Fibroblast of the conjunctiva (primary cell): Measurements from ENCODE around the gene TTC21B.
"Not testable (repeated sequence)": the region's sequence is repeated elsewhere in the genome, so short reads cannot be mapped to it uniquely, and the experiment has no call there.

Experiments
- DNase-seq: peaks from one replicate; pipeline ENCODE4 v3.0.0-alpha.2; 2010; ENCODE audit warnings: low read depth

Gene TTC21B

DNA sequence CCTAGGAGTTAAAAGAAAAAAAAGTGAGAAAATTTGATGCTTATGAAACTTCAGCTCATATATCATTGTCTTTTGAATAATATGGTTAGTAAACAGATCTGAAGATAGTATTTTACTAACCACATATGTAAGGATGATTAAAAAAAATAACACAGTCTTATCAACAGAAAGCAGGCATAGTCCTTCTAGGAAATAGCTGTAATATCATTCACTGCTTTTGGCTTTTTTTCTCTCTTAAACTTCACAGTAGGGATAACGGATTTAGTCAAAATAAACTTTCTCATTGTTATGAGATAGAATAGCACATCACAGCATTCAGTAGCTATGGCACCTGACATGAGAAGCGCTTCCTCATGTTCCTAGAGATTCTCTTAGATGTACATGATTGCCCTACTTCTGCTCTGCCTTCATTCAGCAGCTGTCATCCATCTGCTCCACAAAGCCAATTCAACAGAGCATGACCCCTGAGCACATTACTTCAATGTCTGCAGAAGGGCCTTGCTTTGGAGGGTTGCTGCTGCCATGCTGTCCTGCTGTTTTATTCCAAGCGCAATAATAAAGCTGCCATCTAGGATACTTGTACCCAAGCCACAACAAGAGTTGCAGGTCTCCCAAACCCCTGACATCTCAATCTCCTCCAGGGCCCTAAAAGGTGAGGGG, 67.0 kb downstream of the TTC21B start:
- DNase-seq: no peak

DNA sequence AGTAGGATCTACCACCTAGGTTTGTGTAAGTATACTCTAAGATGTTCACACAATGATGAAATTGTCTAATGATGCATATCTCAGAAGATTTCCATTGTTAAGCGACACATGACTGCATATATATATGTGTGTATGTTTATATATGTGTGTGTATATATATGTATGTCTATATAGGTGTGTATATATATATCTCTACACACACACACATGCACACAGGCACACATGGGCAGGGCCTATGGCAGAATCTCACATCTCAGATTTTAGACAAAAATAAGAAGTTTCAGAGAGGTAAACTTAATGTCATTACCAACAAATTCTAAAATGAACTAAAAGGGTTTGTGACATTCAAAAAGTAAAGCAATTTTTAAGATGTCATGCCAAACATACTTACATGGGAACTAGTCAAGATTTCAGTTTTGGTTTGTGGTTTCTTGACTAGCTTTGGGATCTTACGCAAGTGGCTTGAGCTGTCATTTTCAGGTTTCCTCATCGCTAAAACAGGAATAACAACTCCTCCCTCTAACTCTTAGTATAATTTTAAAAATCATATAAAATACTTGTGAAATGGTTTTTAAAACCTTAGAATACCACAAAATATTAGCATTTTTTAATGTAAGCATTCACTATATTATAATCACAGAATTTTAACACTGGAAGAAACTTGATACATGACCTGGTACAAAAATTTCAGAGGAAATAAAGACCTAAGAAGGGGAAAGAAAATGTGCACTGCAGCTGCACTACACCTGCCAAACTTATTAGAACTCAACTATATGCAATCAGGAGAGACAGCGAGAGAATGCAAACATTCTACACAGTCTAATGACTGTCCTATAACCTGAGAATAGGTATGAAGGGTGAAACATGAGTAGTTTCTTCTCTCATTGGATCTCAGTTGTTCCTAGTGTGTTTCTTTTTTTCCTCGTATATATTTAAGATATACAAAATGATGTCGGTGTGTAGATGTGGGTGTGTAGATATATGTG, 75.7 kb downstream of the TTC21B start:
- no peak for DNase-seq

DNA sequence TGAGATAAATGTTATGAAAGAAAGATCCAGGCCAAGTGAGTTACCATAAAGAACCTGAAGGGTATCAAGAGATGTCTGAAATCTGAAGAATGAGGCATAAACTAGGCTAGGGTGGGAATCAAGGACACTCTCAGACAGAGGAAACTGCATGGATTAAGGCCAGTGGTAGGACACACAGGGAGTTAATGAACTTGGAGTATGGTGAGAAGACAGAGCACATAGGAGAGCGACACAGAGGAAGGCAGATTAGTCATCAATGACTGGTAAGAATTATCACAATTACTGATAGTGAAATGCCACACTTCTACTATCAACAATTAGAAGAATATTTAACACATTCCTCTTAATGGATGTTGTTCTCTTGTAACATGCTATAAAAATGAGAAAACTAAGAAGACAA, 76.9 kb downstream of the TTC21B start:
- no peak for DNase-seq

DNA sequence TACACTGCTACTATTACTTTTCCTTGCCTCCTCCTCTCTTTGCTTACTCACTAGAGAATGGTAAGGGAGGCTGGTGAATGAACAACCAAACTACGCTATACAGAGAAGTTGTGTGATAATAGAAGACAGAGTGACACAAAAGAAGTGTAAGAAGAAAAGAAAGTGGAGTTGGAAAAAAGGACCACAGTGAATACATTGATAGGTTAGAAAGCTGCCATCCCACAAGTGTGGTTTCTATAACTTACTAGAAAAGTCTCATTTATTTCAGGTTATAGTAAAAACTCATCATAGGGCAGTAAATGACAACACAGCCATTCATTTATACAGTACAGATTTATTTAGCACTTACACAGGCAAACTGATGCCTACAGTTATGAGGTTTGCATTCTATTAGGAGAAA, 77.3 kb downstream of the TTC21B start:
- no peak for DNase-seq

DNA sequence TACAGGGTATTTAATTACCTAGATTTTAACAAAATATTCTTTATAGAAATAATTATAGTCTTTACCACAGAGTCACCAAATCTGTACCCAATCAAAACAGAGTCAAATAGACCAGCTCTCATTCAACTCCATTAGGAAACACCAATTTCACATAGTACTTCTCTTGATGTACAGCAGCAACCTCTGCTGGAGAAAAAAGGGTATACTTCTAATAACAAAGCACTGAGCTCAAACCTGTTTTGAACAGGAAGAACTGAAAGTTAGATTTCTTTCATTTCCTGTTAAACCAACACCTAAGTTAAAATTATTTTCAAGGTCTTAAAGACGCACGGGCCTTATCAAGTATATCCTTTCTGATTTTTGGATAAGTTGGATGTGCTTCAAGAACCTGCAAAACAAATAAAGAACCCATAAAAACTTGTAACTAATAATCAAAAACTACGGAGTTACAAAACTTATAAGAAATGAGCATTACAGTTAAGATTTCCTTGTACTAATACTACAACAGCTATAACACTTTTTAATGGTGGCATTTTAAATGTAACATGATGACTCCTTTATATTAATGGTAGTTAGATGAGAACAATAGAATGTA, 79.0 kb downstream of the TTC21B start:
- peak; percentile 51 for DNase-seq

GRCh38 chr2:165872101-165872791, 81.3 kb downstream of the TTC21B start:
- no peak for DNase-seq

DNA sequence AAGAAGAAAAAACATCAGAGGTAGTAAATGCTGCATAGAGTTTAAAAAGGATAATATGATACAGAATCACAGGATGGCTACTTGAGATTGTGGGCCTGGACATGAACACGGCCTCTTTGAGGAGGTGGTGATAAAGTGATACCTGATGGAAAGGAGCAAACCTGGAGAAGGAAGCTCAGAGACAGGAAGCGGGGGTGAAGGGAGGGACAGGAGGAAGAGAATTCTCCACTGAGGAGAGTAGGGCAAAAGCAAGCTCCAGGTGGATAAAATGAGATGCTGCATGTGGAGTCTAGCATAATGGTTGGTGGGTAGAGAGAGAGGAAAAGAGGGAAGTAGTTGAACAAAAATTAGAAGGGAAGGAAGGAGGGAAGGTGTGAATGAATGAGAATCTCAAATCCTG, 82.6 kb downstream of the TTC21B start:
- no peak for DNase-seq

GRCh38 chr2:165870346-165870745, 83.2 kb downstream of the TTC21B start:
- no peak for DNase-seq

DNA sequence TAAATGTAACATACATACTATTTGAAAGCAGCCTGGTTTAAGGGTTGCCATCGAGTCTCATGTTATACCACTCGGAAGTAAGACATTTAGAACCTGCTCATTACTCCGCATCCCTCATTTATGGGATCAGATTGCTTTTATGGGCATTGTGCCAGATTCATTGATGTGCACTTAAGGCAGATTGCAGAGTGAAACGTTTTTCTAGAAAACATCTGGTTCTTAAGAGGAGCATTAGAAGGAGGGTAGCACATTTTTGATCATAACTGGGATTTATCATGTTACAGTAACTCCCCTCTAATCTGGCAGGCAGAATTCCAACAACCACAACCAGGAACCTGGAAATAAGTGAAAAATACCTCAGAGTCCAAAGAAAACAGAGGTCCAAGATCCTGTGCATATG, 85.4 kb downstream of the TTC21B start:
- DNase-seq: peak; percentile 28

GRCh38 chr2:165864296-165864695, 89.3 kb downstream of the TTC21B start:
- DNase-seq: no peak

GRCh38 chr2:165863810-165864261, 89.7 kb downstream of the TTC21B start:
- DNase-seq: no peak

- not testable (repeated sequence) for DNase-seq
Observed at GRCh38 chr2:165861083-165861482, 92.5 kb downstream of the TTC21B start.

GRCh38 chr2:165859723-165860122, 93.9 kb downstream of the TTC21B start:
- not testable (repeated sequence) for DNase-seq

DNA sequence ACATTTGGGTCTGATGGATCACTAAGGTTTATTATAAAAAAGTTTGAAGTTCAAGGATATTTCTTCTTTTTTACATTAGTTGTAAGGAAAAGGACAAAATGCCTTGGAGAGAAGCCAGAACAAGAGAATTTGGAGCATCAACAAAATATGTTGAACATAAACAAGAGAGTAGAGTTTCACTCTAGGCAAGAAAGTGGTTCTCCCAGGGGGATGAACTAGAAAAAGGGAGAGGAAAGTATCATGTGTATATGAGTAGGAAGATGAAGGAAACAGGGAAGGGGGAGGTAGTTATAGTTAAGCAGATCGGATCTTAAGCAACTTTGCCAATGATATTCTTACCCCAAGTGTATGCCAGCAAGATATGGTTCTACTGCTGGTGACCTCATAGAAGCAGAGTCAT, 95.7 kb downstream of the TTC21B start:
- peak; percentile 68 for DNase-seq

- DNase-seq: no peak
Observed at GRCh38 chr2:165852394-165852793, 101.2 kb downstream of the TTC21B start.

DNA sequence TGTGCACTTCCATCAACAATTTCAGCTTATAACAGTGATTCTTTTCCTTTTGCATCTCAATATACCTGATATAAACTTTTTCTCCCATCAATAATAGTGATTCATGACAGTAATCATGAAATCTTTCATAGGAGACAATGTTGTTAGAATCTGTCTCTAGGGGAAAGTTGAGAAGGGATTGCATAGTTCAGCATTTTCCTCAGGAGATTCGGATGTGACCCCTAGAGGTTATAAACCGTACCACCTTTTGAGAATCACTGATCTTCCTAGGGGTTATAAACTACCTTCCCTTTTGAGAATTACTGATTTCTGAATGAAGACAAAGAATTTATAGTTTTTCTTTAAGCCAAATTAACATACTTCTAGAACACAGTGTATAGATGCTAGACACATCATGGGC, 106.6 kb downstream of the TTC21B start:
- DNase-seq: no peak

- DNase-seq: no peak
Observed at GRCh38 chr2:165846056-165846455, 107.5 kb downstream of the TTC21B start.

- no peak for DNase-seq
Observed at GRCh38 chr2:165844216-165844615, 109.4 kb downstream of the TTC21B start.

- no peak for DNase-seq
Observed at GRCh38 chr2:165843351-165843750, 110.2 kb downstream of the TTC21B start.

- DNase-seq: no peak
Observed at GRCh38 chr2:165840333-165840958, 113.1 kb downstream of the TTC21B start.

- DNase-seq: no peak
Observed at GRCh38 chr2:165839610-165840009, 114.0 kb downstream of the TTC21B start.

- DNase-seq: no peak
Observed at GRCh38 chr2:165837122-165837521, 116.5 kb downstream of the TTC21B start.
